Epidermal melanocyte (primary cell): ENCODE results near the gene PLXNB3.

Source experiments
- DNase-seq: peaks from one replicate; pipeline ENCODE4 v3.0.0; 2011; ENCODE audit warnings: low spot score; ENCODE audit not compliant: insufficient read length

The PLXNB3 gene

DNA sequence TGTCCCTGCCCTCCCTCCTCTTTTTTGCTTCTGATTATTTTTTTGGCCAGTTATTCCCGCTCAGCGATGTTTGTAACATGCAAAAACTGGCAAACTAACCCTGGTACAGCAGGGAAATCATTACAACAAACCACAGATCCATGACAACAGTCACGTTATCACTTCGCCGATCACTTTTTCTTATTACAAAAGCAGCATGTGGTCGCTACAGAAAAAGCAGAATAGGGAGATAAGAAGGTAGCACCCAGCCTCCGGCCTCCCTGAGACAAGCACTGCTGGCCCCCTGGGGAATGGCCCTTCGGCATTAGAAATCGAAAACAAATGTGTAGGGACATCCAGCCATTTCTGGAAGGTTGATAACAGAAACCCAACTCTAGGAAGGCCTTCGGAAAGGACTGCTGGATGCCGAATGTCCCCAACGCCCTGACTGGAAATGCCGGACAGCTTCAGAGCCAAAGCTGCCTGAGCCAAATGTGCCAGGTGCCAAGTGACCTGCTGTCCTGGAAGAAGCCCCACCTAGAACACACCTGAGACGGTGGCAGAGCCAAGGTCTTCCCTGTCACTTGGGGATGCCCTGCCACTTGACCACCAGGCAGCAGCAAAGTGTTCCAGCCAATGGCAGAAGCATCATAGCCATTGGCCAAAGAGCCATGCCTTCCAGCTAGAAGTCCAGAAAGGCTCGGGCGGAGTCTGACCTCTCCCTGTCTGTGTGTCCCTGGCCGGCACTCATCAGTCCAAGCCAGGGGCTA, 27.2 kb downstream of the PLXNB3 start:
- DNase-seq, result no peak

DNA sequence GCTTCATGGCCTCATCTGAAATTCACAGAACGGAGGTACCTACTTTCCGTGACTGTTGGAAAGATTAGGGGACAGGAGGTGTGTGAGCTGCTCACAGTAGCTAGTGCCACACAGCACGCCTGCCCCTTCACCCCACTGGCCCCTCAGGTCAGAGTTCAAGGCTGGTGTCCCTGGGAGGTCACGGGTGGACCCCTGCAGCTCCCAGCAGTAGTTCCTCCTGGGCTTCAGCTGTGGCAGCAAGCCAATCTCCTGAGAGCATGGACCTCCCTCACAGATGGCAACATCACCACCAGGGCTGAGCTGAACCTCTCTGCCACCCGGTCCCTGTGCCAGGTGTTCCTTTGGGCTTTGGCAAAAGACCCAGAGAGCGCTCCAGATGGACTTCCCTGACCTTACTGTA, 28.3 kb downstream of the PLXNB3 start:
- no peak for DNase-seq

DNA sequence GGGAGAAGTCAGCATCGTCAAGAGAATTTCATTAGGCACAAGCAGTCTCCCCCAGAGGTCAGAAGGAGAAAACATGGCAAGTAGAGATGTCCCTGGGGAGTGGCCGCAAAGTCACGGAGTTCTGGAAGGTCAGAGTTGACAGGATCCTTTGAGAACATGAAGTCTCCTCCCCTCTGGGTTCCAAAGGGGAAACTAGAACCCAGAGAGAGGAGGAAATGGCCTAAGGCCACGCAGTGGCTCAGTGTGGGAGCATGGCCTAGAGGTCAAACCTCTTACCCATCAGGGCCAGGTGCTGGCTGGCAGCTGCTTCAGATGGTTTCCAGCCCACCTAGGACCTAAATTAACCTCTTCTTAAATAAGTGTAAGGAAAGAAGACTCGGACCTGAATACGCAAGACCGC, 29.2 kb downstream of the PLXNB3 start:
- DNase-seq, result no peak

DNA sequence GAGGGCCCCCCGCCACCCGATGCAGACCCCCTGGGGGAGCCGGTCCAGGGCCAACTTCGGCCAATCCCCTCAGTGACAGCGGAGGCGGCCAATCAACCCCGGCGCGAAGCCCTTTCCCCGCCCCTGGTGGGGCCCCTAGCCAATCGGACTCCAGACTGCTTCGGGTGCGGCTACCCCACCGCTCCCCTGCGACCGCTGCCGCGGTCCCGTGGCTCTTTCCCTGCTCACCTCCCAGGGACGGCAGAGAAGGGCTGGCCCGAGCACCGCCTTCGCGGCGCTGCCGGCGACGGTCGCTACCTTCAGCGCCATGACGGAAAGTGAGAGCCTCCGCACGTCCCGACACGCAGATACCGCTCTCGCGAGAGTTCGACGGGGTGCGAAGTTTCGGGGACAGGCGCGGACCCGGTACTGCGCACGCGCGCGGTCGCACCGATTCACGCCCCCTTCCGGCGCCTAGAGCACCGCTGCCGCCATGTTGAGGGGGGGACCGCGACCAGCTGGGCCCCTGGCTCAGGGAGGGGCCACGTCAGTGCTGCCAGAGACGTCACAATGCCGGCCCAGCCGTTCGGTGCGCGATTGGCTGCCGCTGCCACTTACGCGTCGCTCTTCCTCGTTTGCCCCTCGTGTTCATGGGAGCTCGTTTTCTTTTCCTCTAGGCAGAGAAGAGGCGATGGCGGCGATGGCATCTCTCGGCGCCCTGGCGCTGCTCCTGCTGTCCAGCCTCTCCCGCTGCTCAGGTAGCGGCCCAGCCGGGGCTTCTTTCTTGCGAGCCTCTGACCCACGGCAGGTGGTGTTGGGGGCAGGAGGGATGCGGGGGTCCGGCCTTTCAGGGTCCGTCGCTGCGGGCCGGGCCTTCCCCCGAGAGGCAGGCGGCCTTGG, 30.2 kb downstream of the PLXNB3 start, which contains the start of the genes IDH3G and SSR4:
IDH3G (minus strand) TSS at position 358 of the 879 bp plus-strand sequence; CDS start at position 309, 49 bp downstream.
SSR4 (plus strand) TSS at position 651 of the 879 bp plus-strand sequence; CDS start at position 671, 20 bp downstream.
- DNase-seq, result peak; percentile 96

DNA sequence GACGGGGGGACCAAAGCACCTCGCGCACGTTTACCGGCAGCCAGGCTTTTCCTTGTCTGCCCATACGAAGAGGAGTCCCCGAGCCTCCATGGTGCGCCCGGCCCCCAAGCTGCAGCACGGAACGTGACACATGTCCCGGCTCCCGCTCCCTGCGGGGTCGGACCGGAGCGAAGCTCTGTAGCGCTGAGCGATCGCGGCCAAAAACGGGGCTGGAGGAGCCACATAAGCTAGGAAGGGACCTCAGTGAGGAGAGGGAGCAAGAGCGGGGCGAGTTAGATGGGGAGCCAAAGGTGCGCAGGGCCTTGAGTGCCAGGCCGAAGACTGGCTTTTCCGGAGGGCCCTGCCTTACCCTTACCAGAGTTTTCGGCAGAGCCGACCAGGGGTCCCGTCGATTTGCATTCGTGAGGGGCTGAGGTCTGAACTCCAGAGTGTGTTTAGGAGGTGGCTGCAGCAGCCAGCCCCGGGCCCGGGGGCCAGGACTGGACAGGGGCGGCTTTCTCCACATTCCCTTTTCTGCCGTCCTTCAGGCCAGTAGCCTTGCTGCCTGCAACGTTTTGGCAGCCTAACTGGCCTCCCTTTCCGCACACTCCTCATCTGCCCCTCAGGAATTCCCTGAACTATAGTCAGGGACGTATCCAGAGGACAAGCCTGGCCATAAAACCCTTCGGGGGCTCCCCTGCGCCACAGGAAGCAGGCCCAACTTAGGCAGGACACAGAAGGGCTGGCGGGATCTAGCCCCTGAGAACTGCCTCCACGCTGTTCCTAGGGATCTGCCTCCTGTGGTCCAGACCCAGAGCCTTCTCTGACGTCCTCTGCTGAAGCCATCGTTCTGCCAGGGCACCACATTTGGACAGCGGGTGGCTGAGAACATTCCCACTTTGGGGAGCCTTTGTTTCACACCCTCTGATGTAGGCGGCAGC, 31.1 kb downstream of the PLXNB3 start:
- no peak for DNase-seq

DNA sequence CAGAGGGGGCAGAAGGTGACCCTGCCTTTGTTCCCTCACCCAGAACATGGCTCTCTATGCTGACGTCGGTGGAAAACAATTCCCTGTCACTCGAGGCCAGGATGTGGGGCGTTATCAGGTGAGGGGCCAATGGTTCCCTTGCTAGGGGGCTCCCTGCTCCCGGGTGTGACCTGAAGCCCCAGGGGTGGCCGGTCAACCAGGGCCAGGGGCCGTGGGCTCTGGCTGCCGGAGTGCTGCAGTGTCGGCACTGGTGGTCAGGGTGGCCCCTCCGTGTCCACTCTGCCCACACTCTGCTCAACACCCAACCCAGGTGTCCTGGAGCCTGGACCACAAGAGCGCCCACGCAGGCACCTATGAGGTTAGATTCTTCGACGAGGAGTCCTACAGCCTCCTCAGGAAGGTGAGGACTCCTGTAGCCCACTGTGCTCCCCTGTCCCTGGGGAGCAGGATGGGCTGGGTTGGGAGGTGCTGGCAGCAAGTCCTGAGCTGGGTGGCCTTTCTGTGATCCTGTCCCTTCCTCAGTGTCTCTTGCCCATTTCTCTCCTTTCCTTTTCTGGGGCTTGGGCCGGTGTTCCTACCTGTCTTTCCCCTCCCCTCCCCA, 33.5 kb downstream of the PLXNB3 start:
- no peak for DNase-seq

DNA sequence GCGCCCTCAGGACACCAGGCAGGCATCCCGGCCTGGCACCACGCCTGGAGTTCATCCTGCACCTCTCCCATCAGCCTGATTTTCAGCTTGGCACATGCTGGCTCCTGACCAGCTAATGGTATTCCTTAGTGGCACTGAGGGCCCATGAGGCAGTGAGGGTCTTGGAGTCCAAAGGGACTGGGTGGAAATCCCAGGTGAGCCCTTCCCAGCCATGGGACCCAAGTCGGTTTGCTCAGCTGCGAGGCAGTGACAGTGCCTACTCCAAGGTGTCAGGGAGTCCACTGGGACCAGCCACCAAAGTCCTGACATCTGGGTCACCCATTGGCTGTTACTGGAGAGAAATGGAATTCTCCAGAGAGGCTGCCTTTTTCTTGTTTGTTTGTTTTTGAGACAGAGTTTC, 35.3 kb downstream of the PLXNB3 start:
- no peak for DNase-seq

DNA sequence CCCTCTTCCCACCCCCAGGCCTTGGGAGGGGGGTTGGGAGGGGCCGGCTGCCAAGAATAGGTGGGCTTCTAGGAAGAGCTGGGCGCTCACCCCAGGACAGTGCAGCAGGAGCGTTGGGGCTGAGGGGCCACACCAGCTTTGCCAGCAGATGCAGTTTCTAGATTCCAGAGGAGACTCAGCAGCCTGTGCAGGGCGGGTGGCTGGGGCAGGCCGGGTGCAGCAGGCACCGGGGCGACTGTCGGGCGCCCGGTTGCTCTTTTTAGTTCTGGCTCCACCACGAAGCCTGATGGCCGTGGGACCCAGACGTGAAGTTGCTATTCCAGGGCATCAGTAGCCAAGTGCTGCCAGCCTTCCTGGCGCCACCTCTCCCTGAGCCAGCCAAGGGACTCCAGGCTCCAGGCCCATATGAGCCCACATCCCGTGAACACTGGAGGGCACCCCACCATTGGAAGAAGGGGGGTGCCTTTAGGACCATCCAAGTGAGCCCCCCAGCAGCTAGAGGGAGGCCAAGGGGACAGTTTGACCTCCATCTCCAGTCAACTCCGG, 36.2 kb downstream of the PLXNB3 start:
- no peak for DNase-seq

DNA sequence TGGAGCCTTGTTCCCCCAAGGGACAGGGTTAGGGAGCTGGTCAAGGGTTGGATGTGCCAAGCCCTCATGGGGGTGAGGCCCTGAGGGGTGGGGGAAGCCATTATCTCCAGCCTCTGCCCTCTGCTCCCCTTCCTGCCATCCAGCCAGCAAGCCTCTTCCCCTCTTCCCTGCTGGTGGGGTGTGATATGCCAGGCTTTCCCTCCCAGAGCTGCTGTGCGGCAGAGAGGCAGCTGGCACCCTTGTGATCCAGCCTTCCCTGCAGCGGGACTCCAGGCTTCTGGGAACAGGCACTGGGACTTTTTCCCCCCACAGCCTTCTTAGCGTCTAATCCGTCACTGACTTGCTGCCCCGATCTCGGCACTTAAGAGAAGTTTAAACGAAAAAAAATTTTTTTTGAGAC, 36.7 kb downstream of the PLXNB3 start:
- DNase-seq, result no peak

DNA sequence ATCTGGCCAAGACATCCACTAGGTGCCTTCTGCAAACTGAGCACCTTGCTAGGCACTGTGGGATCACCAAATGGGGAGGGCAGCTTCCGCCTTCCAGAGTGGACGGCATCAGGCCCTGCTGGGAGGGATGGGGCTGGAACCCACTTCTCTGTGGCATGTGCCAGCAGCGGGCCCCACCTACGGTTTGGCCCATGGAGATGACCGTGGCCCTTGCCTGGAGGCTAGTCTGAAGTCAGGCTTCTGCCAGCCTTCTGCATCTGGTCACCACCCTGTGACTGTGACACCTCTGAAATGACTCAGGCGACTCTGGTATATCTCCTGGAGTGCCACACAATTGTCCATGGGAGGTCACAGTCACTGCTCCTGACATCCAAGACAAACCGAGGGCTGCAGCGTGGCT, 37.6 kb downstream of the PLXNB3 start:
- no peak for DNase-seq

DNA sequence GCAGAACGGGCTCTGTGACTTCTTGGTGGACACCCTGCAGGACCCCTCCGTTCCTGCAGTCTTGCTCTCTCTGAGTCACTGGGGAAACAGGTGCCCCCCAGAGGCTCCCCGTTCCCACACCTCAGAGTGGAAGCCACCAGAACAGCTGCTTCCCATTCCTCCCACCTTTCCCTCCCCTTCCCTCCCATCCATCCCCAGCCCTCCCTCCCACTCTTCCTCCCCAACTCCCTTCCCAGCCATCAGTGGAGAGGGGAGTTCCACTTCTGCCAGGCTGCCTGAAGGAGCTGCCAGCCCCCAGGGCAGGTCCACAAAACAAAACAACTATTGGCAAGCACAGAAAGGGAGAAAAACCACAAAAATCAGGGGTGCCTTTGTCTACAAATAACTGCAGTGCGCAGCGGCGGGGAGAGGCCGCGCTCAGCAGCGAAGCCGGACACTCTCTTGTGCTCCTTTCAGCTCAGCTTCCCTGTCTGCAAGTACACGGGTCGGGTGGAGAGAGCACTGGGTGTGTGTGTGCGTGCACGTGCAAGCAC, 38.5 kb downstream of the PLXNB3 start:
- DNase-seq, result peak; percentile 45

DNA sequence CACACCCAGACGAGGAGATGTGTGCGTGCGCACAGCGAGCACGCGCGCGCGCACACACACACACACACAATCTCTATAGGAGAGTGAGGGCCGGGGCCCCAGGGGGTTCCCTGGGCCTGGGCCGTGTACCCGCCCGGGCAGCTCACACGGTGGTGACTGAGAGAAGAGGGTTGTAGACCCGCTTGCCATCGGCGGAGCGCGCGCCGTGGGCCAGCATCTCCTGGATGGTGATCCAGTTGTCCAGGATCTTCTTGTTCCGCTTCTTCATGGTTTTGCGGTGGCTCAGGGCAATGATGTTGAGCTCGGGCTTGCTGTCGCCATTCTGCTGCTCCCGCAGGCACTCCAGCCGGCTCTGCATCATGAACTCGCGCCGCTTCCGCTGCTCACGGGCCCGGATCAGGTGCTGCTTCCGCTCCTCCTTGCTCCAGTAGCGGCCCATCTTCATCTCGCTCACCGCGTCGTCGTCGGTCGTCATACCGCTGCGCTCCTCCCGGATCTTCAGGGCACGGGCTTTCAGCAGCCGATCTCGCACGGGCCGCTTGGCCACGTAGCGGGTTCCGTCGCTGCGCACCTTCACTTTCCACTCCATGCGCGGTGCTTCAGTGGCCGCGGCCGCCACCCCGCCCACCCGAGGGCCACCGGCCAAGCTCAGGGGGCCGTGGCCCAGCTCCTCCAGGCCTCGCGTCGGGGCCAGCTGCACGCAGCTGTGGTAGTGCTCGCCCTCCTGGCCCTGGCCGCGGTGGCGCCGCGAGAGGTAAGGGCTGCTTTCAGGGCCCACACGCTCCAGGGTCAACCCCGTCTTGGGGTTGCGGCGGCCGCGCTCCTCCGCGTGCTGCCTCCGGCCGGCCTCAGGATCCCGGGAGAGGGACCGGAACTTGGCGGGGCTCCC, 39.4 kb downstream of the PLXNB3 start:
- DNase-seq, result no peak

DNA sequence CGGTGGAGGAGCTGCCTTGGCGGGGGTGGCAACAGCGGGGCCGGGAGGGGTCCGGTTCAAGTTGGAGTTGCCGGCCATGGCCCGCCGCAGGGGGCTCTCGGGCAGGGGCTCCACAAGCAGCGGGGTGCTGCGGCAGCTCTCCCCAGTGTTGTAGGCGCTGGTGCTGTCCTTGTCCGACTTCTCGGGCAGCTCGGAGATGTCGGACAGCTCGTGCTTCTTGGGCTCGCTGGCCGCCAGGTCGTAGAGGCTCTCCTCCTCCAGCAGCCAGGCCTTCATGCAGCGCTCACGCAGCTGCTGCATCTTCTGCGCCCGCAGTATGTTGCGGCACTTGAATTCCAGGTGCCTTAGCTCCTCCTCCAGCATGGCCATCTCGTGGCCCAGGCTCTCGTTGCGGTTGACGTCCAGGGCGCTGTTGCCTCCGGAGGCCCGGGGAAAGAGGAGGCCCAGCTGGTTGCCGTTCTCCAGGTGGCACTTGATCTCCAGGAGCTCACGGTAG, 40.1 kb downstream of the PLXNB3 start:
- no peak for DNase-seq

DNA sequence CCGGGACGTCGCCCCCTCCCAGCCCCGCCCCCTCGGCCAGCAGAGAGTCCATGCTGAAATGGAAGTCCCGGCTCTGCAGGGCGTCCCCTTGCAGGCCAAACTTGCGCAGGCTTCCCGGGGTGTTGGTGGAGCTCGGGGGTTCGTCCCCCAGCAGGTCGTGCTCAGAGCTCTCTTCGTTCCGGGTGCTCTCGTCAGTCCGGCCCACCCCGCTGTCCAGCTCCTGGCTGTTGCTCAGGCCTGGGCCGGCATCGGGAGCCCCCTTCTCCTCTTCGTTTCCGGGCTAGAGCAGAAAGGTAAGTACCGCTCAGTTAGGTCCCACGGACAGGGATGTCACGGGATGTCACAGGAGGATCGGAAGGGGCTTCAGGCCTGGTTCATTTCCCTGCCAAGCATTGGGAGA, 40.6 kb downstream of the PLXNB3 start:
- DNase-seq, result no peak

DNA sequence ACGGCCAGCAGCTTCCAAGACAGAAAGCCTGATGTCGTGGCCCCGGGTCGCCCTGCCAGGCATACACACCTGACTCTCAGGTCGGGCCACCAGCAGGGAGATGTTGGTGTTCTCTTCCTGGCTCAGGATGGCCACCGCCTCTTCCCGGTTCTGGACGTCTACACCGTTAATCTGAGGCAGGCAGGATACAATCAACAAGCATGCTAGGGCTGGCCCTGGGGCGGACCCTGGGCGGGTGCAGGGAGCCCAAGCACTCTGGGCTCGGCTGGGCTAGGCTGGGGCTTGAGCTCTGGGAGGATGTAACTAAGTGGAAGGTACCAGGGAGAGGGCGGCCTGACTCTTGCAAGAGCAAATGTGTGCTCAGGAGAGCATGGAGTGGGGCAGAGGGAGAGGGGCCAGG, 41.4 kb downstream of the PLXNB3 start:
- no peak for DNase-seq

DNA sequence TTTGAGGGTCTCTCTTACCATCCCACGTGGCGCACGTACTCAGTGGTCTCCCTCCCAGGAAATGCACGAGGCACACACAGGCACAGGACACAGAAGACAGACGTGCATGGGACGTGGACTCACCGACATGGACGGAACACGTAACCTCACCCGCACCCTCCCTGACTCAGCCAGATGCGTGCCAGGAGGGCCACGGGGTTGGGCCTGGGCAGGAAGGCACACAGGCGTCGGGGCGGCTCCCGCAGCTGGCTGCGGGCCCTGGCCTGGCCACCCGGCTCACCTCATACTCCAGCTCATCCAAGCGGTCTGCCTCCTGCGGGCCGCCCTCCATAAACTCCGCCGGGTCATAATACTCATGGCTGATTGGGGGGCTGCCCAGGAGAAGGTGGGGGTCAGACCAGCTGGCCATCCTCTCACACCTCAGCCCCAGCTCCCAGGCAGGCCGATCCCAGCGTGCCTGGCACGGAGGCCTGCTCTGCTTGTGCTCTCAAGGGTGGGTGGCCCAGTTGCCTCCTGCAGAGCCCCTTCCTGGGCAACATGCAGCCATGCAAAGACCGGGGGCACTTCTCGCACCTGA, 43.0 kb downstream of the PLXNB3 start:
- no peak for DNase-seq

DNA sequence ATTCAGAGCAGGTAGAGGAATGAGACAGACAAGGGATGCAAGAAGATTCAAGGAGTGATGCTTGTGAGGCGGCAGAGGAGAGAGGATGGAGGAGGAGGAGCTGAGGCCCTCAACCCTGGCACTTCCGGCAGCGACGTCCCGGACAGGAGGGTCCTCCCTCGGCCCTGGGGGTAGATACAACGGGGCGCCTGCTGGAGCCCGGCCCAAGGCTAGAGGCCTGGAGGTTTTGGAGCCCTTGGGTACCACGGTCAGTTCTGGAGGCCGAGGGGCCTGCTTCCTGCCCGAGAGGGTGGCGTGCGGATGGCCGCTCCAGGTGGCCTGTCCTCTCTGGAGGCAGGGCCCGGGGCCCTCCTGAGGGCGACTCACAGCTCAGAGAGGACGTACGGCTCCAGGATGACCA, 43.9 kb downstream of the PLXNB3 start:
- no peak for DNase-seq

DNA sequence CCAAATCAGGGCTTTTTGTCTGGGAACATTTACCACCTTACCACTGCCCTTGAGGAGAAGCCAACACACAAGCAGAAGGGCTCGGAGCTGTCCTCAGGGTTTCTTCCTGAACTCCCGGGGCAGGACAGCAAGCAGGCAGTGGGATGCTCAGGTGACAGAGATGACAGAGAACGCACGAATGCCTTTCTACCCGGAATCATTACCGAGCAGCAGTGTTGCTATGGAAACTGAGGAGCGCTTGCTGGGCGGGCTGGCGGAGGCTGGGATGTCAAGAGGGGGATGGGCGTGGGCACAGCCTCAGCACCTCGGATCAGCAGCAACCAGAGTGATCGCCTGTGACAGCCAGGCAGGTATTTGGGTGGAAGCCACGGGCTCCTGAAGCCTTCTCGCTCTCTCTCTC, 48.2 kb downstream of the PLXNB3 start:
- DNase-seq, result no peak

DNA sequence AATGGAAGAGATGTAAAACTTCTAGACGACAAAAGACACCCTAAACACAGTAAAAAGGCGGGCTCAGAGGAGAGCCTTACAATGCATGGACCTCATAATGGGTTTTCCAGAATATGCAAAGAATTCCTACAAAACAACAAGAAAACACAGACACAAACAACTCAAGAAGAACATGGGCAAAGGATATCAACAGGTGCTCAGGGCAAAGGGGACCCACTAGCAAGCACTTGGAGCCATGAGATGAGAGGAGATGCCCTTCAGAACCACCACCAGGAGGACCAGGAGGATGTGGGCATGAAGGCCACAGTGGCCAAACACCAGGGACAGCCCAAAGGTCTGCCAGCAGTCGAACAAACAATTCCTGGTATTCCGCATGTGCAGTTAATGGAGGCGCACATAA, 49.1 kb downstream of the PLXNB3 start:
- no peak for DNase-seq
